ENCODE results near the gene EHHADH. TPM values are rescaled to one million over a fixed set of nuclear protein-coding genes. Genes with fewer than 3 reads are reported as not detected.

EHHADH gene
- total and polyA plus RNA-seq, 2 of the 13 experiments (the other 11 are each of a cell fraction or from before 2014, with no cell fraction given), result 14.5 to 38.9 TPM

DNA sequence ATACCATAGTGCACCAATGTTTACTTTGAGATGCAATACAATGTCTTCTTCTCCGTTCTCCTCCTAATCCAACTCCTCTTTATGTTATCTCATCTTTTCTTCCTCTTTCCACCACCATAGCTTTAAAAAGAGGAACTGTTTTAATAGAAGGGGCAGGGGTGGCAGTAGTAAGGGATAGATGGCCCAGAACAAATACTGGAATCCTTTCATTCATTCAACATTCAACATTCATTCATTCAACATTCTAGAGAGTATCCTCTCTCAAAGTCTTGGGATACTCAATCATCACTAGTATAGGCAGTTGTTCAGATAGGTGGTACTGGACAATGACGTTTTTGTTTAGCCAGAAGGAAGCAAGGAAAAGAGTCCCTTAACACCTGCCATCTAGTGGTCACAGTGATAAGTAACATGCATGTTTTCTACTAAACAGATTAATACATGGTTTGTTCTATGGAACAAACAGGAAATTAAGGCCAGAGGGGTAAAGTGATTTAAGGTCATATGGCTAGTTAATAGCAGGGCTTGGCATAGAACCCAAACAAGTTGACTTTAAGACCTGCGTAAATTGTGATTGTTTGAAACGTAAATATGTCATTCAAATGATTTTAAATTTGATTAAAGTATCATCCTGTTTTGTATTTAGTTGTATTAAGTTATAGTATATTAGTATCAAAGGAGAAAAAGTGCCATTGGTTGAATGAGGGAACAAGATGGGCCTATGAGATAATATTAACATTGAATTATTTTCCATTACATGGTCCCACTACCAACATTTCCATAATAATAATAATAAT lies 26.9 kb upstream of the EHHADH start (continued):
- TF ChIP-seq MTA1 (CRISPR knock-in tag; IDR thresholded peaks at IDR 0.05; ENCODE audit: borderline replicate concordance) (no peak), KDM5B (CRISPR knock-in tag; IDR thresholded peaks at IDR 0.05; ENCODE audit: borderline replicate concordance) (no peak), SMYD3 (CRISPR knock-in tag; IDR thresholded peaks at IDR 0.05) (0 out of 2 replicates have a peak, but pooled peaks have one; percentile 33), SOX5 (CRISPR knock-in tag; IDR thresholded peaks at IDR 0.05; ENCODE audit: borderline replicate concordance) (0 out of 2 replicates have a peak, but pooled peaks have one; percentile 12), DNMT1 (CRISPR knock-in tag; IDR thresholded peaks at IDR 0.05) (no peak), IKZF1 (IDR thresholded peaks at IDR 0.05) (no peak), SMC3 (IDR thresholded peaks at IDR 0.05; ENCODE audit: low read length) (peak; percentile 49; the same call in 1 of the 2 replicates), ZNF432 (CRISPR knock-in tag; IDR thresholded peaks at IDR 0.05; ENCODE audit: borderline replicate concordance) (no peak), FOXK1 (CRISPR knock-in tag; IDR thresholded peaks at IDR 0.05; ENCODE audit: borderline replicate concordance, low read depth) (peak; percentile 46; the same call in 1 of the 2 replicates), EHMT2 (IDR thresholded peaks at IDR 0.05; ENCODE audit: borderline replicate concordance, low read depth, low read length) (no peak), MIXL1 (CRISPR knock-in tag; IDR thresholded peaks at IDR 0.05) (peak; percentile 38; the same call in 1 of the 2 replicates), ASH2L (IDR thresholded peaks at IDR 0.05; ENCODE audit: insufficient read length, low read depth, low read length) (no peak), CREB1 (IDR thresholded peaks at IDR 0.05) (peak; percentile 47; the same call in 1 of the 2 replicates), CREB1 (CRISPR knock-in tag; IDR thresholded peaks at IDR 0.05) (peak; percentile 70), HDAC2 (CRISPR knock-in tag; IDR thresholded peaks at IDR 0.05) (no peak), ZNF850 (CRISPR knock-in tag; conservative IDR thresholded peaks at IDR 0.05) (no peak)
- TF ChIP-seq, protein P1, sequence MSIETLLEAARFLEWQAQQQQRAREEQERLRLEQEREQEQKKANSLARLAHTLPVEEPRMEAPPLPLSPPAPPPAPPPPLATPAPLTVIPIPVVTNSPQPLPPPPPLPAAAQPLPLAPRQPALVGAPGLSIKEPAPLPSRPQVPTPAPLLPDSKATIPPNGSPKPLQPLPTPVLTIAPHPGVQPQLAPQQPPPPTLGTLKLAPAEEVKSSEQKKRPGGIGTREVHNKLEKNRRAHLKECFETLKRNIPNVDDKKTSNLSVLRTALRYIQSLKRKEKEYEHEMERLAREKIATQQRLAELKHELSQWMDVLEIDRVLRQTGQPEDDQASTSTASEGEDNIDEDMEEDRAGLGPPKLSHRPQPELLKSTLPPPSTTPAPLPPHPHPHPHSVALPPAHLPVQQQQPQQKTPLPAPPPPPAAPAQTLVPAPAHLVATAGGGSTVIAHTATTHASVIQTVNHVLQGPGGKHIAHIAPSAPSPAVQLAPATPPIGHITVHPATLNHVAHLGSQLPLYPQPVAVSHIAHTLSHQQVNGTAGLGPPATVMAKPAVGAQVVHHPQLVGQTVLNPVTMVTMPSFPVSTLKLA (IDR thresholded peaks at IDR 0.05), result no peak
- TF ChIP-seq, protein P2, sequence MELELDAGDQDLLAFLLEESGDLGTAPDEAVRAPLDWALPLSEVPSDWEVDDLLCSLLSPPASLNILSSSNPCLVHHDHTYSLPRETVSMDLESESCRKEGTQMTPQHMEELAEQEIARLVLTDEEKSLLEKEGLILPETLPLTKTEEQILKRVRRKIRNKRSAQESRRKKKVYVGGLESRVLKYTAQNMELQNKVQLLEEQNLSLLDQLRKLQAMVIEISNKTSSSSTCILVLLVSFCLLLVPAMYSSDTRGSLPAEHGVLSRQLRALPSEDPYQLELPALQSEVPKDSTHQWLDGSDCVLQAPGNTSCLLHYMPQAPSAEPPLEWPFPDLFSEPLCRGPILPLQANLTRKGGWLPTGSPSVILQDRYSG (CRISPR knock-in tag; IDR thresholded peaks at IDR 0.05), result no peak
- TF ChIP-seq, protein P3, sequence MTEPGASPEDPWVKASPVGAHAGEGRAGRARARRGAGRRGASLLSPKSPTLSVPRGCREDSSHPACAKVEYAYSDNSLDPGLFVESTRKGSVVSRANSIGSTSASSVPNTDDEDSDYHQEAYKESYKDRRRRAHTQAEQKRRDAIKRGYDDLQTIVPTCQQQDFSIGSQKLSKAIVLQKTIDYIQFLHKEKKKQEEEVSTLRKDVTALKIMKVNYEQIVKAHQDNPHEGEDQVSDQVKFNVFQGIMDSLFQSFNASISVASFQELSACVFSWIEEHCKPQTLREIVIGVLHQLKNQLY (CRISPR knock-in tag; IDR thresholded peaks at IDR 0.05), result no peak
- TF ChIP-seq, protein P4, sequence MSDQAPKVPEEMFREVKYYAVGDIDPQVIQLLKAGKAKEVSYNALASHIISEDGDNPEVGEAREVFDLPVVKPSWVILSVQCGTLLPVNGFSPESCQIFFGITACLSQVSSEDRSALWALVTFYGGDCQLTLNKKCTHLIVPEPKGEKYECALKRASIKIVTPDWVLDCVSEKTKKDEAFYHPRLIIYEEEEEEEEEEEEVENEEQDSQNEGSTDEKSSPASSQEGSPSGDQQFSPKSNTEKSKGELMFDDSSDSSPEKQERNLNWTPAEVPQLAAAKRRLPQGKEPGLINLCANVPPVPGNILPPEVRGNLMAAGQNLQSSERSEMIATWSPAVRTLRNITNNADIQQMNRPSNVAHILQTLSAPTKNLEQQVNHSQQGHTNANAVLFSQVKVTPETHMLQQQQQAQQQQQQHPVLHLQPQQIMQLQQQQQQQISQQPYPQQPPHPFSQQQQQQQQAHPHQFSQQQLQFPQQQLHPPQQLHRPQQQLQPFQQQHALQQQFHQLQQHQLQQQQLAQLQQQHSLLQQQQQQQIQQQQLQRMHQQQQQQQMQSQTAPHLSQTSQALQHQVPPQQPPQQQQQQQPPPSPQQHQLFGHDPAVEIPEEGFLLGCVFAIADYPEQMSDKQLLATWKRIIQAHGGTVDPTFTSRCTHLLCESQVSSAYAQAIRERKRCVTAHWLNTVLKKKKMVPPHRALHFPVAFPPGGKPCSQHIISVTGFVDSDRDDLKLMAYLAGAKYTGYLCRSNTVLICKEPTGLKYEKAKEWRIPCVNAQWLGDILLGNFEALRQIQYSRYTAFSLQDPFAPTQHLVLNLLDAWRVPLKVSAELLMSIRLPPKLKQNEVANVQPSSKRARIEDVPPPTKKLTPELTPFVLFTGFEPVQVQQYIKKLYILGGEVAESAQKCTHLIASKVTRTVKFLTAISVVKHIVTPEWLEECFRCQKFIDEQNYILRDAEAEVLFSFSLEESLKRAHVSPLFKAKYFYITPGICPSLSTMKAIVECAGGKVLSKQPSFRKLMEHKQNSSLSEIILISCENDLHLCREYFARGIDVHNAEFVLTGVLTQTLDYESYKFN (CRISPR knock-in tag; conservative IDR thresholded peaks at IDR 0.05), result no peak
- TF ChIP-seq, protein P5, sequence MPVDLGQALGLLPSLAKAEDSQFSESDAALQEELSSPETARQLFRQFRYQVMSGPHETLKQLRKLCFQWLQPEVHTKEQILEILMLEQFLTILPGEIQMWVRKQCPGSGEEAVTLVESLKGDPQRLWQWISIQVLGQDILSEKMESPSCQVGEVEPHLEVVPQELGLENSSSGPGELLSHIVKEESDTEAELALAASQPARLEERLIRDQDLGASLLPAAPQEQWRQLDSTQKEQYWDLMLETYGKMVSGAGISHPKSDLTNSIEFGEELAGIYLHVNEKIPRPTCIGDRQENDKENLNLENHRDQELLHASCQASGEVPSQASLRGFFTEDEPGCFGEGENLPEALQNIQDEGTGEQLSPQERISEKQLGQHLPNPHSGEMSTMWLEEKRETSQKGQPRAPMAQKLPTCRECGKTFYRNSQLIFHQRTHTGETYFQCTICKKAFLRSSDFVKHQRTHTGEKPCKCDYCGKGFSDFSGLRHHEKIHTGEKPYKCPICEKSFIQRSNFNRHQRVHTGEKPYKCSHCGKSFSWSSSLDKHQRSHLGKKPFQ (CRISPR knock-in tag; IDR thresholded peaks at IDR 0.05; ENCODE audit: insufficient replicate concordance), result no peak
